Measurements from ENCODE around the gene TMTC4.

GRCh38 chr13:100658363-100658762 is 16.2 kb downstream of the TMTC4 start:
- no peak for TF ChIP-seq CTCF (IDR thresholded peaks at IDR 0.05; ENCODE audit: low read depth, low read length)
- TF ChIP-seq POLR2A (IDR thresholded peaks at IDR 0.05; ENCODE audit: extremely low read depth, insufficient read length) = no peak
- no peak for TF ChIP-seq MAX (IDR thresholded peaks at IDR 0.05; ENCODE audit: low read depth, low read length)
- TF ChIP-seq MYC (IDR thresholded peaks at IDR 0.05; ENCODE audit: low read depth, low read length) = no peak

All from NB4 (cell line).